Gastrocnemius medialis (tissue), 4 donors: ENCODE measurements around the gene AFG3L2.

Source experiments
- CTCF ChIP-seq, 5 experiments: fragments of 450-650 bp in 3 of 5; fragments of 200-600 bp in 2 of 5; sonication (generic) in 2 of 5; IDR thresholded peaks in 4 of 5; conservative IDR thresholded peaks in 1 of 5; 1 replicate in 4 of 5; 2 replicates in 1 of 5; pipeline ENCODE4 v1.5.1; 2016 to 2019; ENCODE audit warnings: antibody characterized with exemption in 5 of 5, mild to moderate bottlenecking in 3 of 5, moderate library complexity in 3 of 5
- POLR2A ChIP-seq, 2 donors: fragments of 450-650 bp; IDR thresholded peaks; one replicate each; pipeline ENCODE4 v1.6.1; 2017; ENCODE audit warnings: antibody characterized with exemption in 2 of 2, mild to moderate bottlenecking in 2 of 2, moderate library complexity in 2 of 2

GRCh38 chr18:12340945-12341660, 35.9 kb downstream of the AFG3L2 start:
- TF ChIP-seq CTCF (IDR thresholded peaks at IDR 0.05 in 4 of 5, conservative IDR thresholded peaks at IDR 0.05 in 1 of 5), result no peak
- TF ChIP-seq POLR2A (IDR thresholded peaks at IDR 0.05), result no peak
